Esophagus (tissue), 2 donors: ENCODE results near the gene GPR3. TPM values are rescaled to one million over a fixed set of nuclear protein-coding genes. Genes with fewer than 3 reads are reported as not detected.
"Not testable (repeated sequence)": the region's sequence is repeated elsewhere in the genome, so short reads cannot be mapped to it uniquely, and the experiment has no call there.

ENCODE experiments used
- H3K27ac ChIP-seq, 2 donors: one replicate each; pipeline ENCODE4 v1.5.1; 2013; ENCODE audit warnings: low read depth in 2 of 2, mild to moderate bottlenecking in 2 of 2, inconsistent platforms in 1 of 2, low read length in 1 of 2, moderate library complexity in 1 of 2
- H3K27me3 ChIP-seq, 2 donors: one replicate each; pipeline ENCODE4 v1.6.1; 2013; ENCODE audit warnings: low read length in 2 of 2, control low read depth in 1 of 2, mild to moderate bottlenecking in 1 of 2; ENCODE audit not compliant: insufficient read depth in 2 of 2, control insufficient read depth in 1 of 2
- H3K36me3 ChIP-seq, 2 donors: one replicate each; pipeline ENCODE4 v1.6.1; 2013; ENCODE audit warnings: low read length in 1 of 2; ENCODE audit not compliant: control insufficient read depth in 2 of 2, insufficient read depth in 2 of 2
- H3K4me1 ChIP-seq, 2 donors: one replicate each; pipeline ENCODE4 v1.6.1; 2013; ENCODE audit warnings: low read length in 1 of 2; ENCODE audit not compliant: control insufficient read depth in 2 of 2, insufficient read depth in 2 of 2
- H3K4me3 ChIP-seq, 2 donors: one replicate each; pipeline ENCODE4 v1.5.1; 2013; ENCODE audit warnings: low read length in 2 of 2, mild to moderate bottlenecking in 2 of 2, low read depth in 1 of 2, moderate library complexity in 1 of 2
- H3K9me3 ChIP-seq, 2 donors: one replicate each; pipeline ENCODE4 v1.6.1; 2013; ENCODE audit warnings: mild to moderate bottlenecking in 2 of 2, low read depth in 1 of 2, low read length in 1 of 2, moderate library complexity in 1 of 2; ENCODE audit not compliant: control insufficient read depth in 2 of 2, insufficient read depth in 1 of 2
- WGBS, 2 donors: extraction: QIAGEN DNeasy Blood & Tissue Kit; methylation state at CpG; one replicate each; pipeline ENCODE4 v1.1.7; 2013; 5-methylcytosine and 5-hydroxymethylcytosine counted together
- polyA plus RNA-seq, 2 donors: library from polyadenylated mRNA; stranded (reverse); fragments of 200-250 nt; gene quantifications; one replicate each; pipeline ENCODE4 v1.2.3, GENCODE V29; 2013
- donor health status: healthy with polysubstance abuse.
- donor health status: Bipolar disorder and iron deficiency.

GPR3 gene
- polyA plus RNA-seq, 2 donors: 0.22 to 0.25 TPM

GRCh38 chr1:27405598-27406361, 13.4 kb downstream of the GPR3 start:
- peak overlapping the region; percentile 81 to 87 for H3K27ac ChIP-seq
- peaks cover 12 to 25% of the 10 kb centered on the region in 2 donors for H3K4me1 ChIP-seq
- H3K27me3 ChIP-seq, H3K9me3 ChIP-seq, H3K4me3 ChIP-seq: not testable (repeated sequence)
- 53 to 69% methylated on average over 16 to 17 of the region's 18 CpGs for WGBS, 2 donors
- peaks cover 25 to 26% of the 10 kb centered on the region in 2 donors for H3K36me3 ChIP-seq

- Histone ChIP-seq H3K27me3 (no peaks in the 10 kb centered on the region), H3K27ac (peak overlapping the region; percentile 81 to 87), H3K36me3 (peaks cover 30% of the 10 kb centered on the region in 2 donors), H3K4me1 (peaks cover 12 to 21% of the 10 kb centered on the region in 2 donors), H3K4me3 (no peak overlapping the region), H3K9me3 (no peaks in the 10 kb centered on the region)
- 43 to 46% methylated on average over 4 of the region's 4 CpGs for WGBS, 2 donors
Measured at GRCh38 chr1:27406362-27406680, 13.9 kb downstream of the GPR3 start.

GRCh38 chr1:27406791-27407190, 14.4 kb downstream of the GPR3 start:
- not testable (repeated sequence) for H3K9me3 ChIP-seq, H3K27me3 ChIP-seq, H3K4me3 ChIP-seq
- H3K27ac ChIP-seq: peak overlapping the region; percentile 81 to 87
- H3K4me1 ChIP-seq: peaks cover 12 to 21% of the 10 kb centered on the region in 2 donors
- H3K36me3 ChIP-seq: peaks cover 30 to 31% of the 10 kb centered on the region in 2 donors
- 61 to 80% methylated on average over 2 of the region's 2 CpGs for WGBS, 2 donors

- Histone ChIP-seq H3K27me3 (no peaks in the 10 kb centered on the region), H3K9me3 (no peaks in the 10 kb centered on the region), H3K4me3 (no peak overlapping the region), H3K27ac (peak overlapping the region in 1 of 2 donors; percentile 87), H3K36me3 (peaks cover 39 to 40% of the 10 kb centered on the region in 2 donors), H3K4me1 (peaks cover 7 to 16% of the 10 kb centered on the region in 2 donors)
- 89 to 93% methylated on average over 9 of the region's 9 CpGs for WGBS, 2 donors
Measured at GRCh38 chr1:27408151-27408550, 15.7 kb downstream of the GPR3 start.

- no peak overlapping the region for H3K27ac ChIP-seq
- 94% methylated on average over 11 of the region's 11 CpGs for WGBS, 2 donors
- no peak overlapping the region for H3K4me3 ChIP-seq
- peaks cover 42 to 48% of the 10 kb centered on the region in 2 donors for H3K36me3 ChIP-seq
- no peaks in the 10 kb centered on the region for H3K9me3 ChIP-seq
- peaks cover 3 to 13% of the 10 kb centered on the region in 2 donors for H3K4me1 ChIP-seq
- no peaks in the 10 kb centered on the region for H3K27me3 ChIP-seq
Measured at GRCh38 chr1:27409669-27410068, 17.2 kb downstream of the GPR3 start.

DNA sequence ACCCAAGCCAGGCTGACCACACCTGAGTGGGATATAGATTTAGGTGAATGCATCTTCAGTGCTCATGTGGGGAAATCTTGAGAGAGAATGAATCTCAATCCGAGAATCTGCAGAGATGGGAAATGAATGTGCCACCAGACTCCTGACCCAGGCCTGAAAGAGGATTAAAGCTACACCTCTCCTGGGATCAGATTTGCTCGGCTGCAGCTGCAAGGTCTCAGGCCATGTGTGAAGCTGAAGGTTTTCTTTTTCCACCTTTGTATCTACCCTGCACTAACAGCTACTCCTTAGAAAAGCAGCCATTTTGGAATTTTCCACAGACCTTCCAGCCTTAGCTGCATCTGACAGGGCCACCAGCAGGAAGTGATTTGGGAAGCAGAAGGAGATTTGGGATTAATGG, 18.3 kb downstream of the GPR3 start:
- no peaks in the 10 kb centered on the region for H3K9me3 ChIP-seq
- WGBS, 2 donors: 83 to 90% methylated on average over 2 of the region's 2 CpGs
- H3K4me1 ChIP-seq: peaks cover 3 to 13% of the 10 kb centered on the region in 2 donors
- no peaks in the 10 kb centered on the region for H3K27me3 ChIP-seq
- H3K36me3 ChIP-seq: peaks cover 43 to 49% of the 10 kb centered on the region in 2 donors
- no peak overlapping the region for H3K4me3 ChIP-seq
- no peak overlapping the region for H3K27ac ChIP-seq

DNA sequence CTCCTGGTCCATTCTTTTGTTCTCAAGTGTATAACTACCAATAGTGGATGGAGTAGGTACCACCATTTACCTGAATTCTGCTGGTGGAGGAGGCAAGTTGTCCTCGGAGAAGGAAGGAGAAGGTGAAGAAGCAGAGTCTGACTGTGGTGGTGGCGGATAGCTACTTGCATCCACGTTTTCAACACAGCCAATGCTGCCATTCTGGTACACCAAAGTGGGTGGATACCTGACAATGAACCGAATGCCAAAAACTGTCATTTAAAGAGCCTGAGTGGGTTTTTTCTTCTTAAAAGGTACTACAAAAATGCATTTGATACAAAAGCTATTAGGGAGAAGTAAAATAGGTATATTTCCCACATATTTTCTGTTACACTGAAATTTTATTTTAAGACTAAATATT, 20.1 kb downstream of the GPR3 start:
- Histone ChIP-seq H3K4me1 (peaks cover 2 to 10% of the 10 kb centered on the region in 2 donors), H3K36me3 (peaks cover 48 to 53% of the 10 kb centered on the region in 2 donors)
- WGBS, 2 donors: 86 to 91% methylated on average over 4 of the region's 4 CpGs

DNA sequence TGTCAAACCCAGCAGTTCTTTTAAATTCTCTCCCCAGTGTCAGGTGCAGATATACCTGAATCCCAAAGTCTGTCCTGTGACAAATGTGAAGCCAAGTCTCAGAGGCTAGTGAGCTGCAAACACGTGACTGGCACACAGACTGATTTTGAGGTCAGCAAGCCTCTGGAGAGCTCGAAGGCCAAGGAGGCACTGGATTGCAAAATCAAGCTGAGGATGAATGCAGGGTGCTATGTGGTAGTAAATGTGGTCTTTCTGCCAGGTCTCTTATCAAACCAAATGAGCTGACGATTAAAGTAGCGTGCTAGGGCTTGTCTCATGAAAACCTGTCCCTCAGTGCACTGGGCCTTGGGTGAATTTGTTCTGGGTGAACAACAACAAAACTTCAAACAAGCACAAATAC, 20.6 kb downstream of the GPR3 start:
- H3K27me3 ChIP-seq: no peaks in the 10 kb centered on the region
- H3K27ac ChIP-seq: peak overlapping the region; percentile 44 to 63
- peaks cover 0 to 8% of the 10 kb centered on the region in 2 donors for H3K4me1 ChIP-seq
- H3K4me3 ChIP-seq: no peak overlapping the region
- H3K36me3 ChIP-seq: peaks cover 44 to 52% of the 10 kb centered on the region in 2 donors
- WGBS, 2 donors: 52 to 61% methylated on average over 4 of the region's 4 CpGs
- no peaks in the 10 kb centered on the region for H3K9me3 ChIP-seq

More for the DNA sequence above, 20.1 kb downstream of the GPR3 start:
- Histone ChIP-seq H3K27me3 (no peaks in the 10 kb centered on the region), H3K9me3 (no peaks in the 10 kb centered on the region), H3K27ac (peak overlapping the region in 1 of 2 donors; percentile 3), H3K4me3 (no peak overlapping the region)

- Histone ChIP-seq H3K27ac (peak overlapping the region; percentile 25 to 45), H3K27me3 (no peaks in the 10 kb centered on the region), H3K4me1 (peaks cover 0 to 8% of the 10 kb centered on the region in 2 donors), H3K4me3 (no peak overlapping the region), H3K9me3 (no peaks in the 10 kb centered on the region), H3K36me3 (peaks cover 34 to 45% of the 10 kb centered on the region in 2 donors)
- WGBS, 2 donors: 63 to 67% methylated on average over 1 of the region's 1 CpG
Measured at GRCh38 chr1:27414091-27414490, 21.7 kb downstream of the GPR3 start.
